HG03025 (cell line): ENCODE measurements around the gene LCMT2.
"Not testable (repeated sequence)": the region's sequence is repeated elsewhere in the genome, so short reads cannot be mapped to it uniquely, and the experiment has no call there.

Experiments
- ATAC-seq: cut with Tn5 transposase; IDR thresholded peaks from one replicate; pipeline ENCODE4 v1.9.1; 2021; ENCODE audit warnings: mild to moderate bottlenecking, moderate library complexity; ENCODE audit not compliant: unreplicated experiment, low FRiP score

Gene LCMT2

GRCh38 chr15:43316971-43317346, 13.4 kb downstream of the LCMT2 start:
- ATAC-seq, result no peak

- ATAC-seq, result no peak
Measured at GRCh38 chr15:43316016-43316970, 14.1 kb downstream of the LCMT2 start.

- ATAC-seq, result no peak
Measured at GRCh38 chr15:43314171-43314570, 16.2 kb downstream of the LCMT2 start.

- ATAC-seq, result no peak
Measured at GRCh38 chr15:43312378-43312777, 18.0 kb downstream of the LCMT2 start.

- ATAC-seq, result no peak
Measured at GRCh38 chr15:43302205-43302817, 28.1 kb downstream of the LCMT2 start, which contains the start of gene TGM7. Gene TGM7 (minus strand): TSS chr15:43302255.

GRCh38 chr15:43299884-43300283, 30.5 kb downstream of the LCMT2 start:
- ATAC-seq, result no peak

GRCh38 chr15:43299411-43299810, 31.0 kb downstream of the LCMT2 start:
- ATAC-seq, result no peak

- ATAC-seq, result no peak
Measured at GRCh38 chr15:43294091-43294706, 36.2 kb downstream of the LCMT2 start.

- no peak for ATAC-seq
Measured at GRCh38 chr15:43293432-43293831, 36.9 kb downstream of the LCMT2 start.

- ATAC-seq, result no peak
Measured at GRCh38 chr15:43292375-43293078, 37.8 kb downstream of the LCMT2 start.

GRCh38 chr15:43289656-43290055, 40.7 kb downstream of the LCMT2 start:
- not testable (repeated sequence) for ATAC-seq

- no peak for ATAC-seq
Measured at GRCh38 chr15:43287254-43287653, 43.1 kb downstream of the LCMT2 start.

GRCh38 chr15:43286074-43286473, 44.3 kb downstream of the LCMT2 start:
- no peak for ATAC-seq

- ATAC-seq, result no peak
Measured at GRCh38 chr15:43285609-43286037, 44.8 kb downstream of the LCMT2 start.

GRCh38 chr15:43283526-43283925, 46.8 kb downstream of the LCMT2 start:
- no peak for ATAC-seq

- no peak for ATAC-seq
Measured at GRCh38 chr15:43281926-43282602, 48.3 kb downstream of the LCMT2 start.

- ATAC-seq, result no peak
Measured at GRCh38 chr15:43280996-43281395, 49.4 kb downstream of the LCMT2 start.

GRCh38 chr15:43279496-43279895, 50.9 kb downstream of the LCMT2 start:
- ATAC-seq, result no peak

- ATAC-seq, result no peak
Measured at GRCh38 chr15:43278869-43279268, 51.5 kb downstream of the LCMT2 start.

- ATAC-seq, result no peak
Measured at GRCh38 chr15:43277901-43278300, 52.5 kb downstream of the LCMT2 start.
